DND-41 (cell line): Measurements from ENCODE around the gene LY6G5C.

ENCODE experiments used
- ATAC-seq: fragments of 200-7000 bp; cut with Tn5 transposase; 3 replicates; pipeline ENCODE4 v1.9.1; 2021; ENCODE audit warnings: low read depth; ENCODE audit not compliant: insufficient read depth
- DNase-seq: peaks from one replicate; pipeline ENCODE4 v3.0.0-alpha.2; 2020
- H2AFZ ChIP-seq: 2 replicates; pipeline ENCODE4 v1.6.0; 2012; ENCODE audit warnings: low read depth, low read length
- H3K27ac ChIP-seq: 2 replicates; pipeline ENCODE4 v1.5.1; 2012; ENCODE audit warnings: low read length, inconsistent platforms
- H3K27me3 ChIP-seq: fragments of 200-600 bp; sonication (generic); 2 replicates; pipeline ENCODE4 v1.6.0; 2012; ENCODE audit warnings: low read length, mild to moderate bottlenecking, inconsistent platforms; ENCODE audit not compliant: insufficient read depth, poor library complexity
- H3K36me3 ChIP-seq: 2 replicates; pipeline ENCODE4 v1.5.1; 2012; ENCODE audit warnings: low read length, inconsistent platforms; ENCODE audit not compliant: insufficient read depth
- H3K4me1 ChIP-seq: 2 replicates; pipeline ENCODE4 v1.5.1; 2012; ENCODE audit warnings: mild to moderate bottlenecking, low read length; ENCODE audit not compliant: insufficient read depth
- H3K4me2 ChIP-seq: 2 replicates; pipeline ENCODE4 v1.6.0; 2012; ENCODE audit warnings: mild to moderate bottlenecking, moderate library complexity, low read length, inconsistent platforms; ENCODE audit not compliant: insufficient read depth
- H3K4me3 ChIP-seq, 2 experiments: fragments of 200-600 bp in 1 of 2; shearing (Covaris generic) in 1 of 2; 2 replicates each; pipeline ENCODE4 v1.5.1; 2012 to 2016; ENCODE audit warnings: inconsistent platforms in 2 of 2, low read length in 2 of 2, mild to moderate bottlenecking in 2 of 2, low read depth in 1 of 2, moderate library complexity in 1 of 2
- H3K79me2 ChIP-seq: 2 replicates; pipeline ENCODE4 v1.6.0; 2012; ENCODE audit warnings: low read length, inconsistent platforms; ENCODE audit not compliant: insufficient read depth
- H3K9ac ChIP-seq: 2 replicates; pipeline ENCODE4 v1.6.0; 2012; ENCODE audit warnings: low read depth, mild to moderate bottlenecking, inconsistent platforms, low read length, moderate library complexity
- H3K9me3 ChIP-seq: 2 replicates; pipeline ENCODE4 v1.5.1; 2012; ENCODE audit warnings: low read length, moderate library complexity, mild to moderate bottlenecking, inconsistent platforms; ENCODE audit not compliant: insufficient read depth, severe bottlenecking
- H4K20me1 ChIP-seq: 2 replicates; pipeline ENCODE4 v1.6.0; 2012; ENCODE audit warnings: low read length; ENCODE audit not compliant: insufficient read depth
- EZH2 ChIP-seq: IDR thresholded peaks from 3 replicates; pipeline ENCODE4 v1.6.1; 2012; ENCODE audit warnings: borderline replicate concordance, low read depth, mild to moderate bottlenecking, moderate library complexity, low read length, inconsistent platforms; ENCODE audit not compliant: severe bottlenecking
- TF ChIP-seq, protein P1 (sequence below): IDR thresholded peaks from 2 replicates; pipeline ENCODE4 v1.5.1; 2012; ENCODE audit warnings: borderline replicate concordance, low read length, moderate library complexity, mild to moderate bottlenecking; ENCODE audit not compliant: poor library complexity, severe bottlenecking; ENCODE audit errors: extremely low read depth

LY6G5C gene

DNA sequence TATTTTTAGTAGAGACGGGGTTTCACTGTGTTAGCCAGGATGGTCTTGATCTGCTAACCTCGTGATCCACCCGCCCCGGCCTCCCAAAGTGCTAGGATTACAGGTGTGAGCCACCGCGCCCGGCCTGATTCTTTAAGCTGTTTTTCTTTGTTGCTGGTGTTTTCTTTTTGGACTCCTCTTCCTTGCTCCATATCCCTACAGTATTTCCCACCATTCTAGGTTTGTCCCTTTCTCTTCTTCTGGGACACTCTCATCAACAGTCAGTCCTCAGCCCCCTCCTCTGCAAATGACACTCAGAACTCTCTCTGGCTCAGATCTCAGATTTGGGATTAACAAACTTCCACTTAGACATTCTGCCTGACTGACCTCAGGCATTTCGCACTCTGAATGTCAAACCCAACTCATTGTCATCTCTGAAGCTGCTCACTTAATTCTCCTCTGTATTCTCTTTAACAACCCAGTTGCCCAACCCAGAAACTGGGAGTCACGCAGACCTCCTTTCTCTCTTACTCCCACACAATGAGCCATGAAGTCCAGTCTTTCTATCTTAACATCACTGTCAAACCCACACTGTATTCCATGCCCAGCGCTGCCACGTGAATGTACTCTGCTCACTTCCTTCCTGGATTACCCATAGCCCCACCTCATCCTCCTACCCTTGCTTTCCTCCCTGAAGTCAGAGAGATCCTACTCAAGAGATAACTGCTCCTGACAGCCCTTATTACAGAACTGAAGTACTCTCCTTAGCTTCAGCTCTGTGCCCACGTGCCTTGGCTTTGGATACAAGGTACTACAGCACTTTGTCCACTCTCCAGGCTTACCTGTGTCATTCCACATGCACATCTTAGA is 44.9 kb upstream of the LY6G5C start:
- no peak overlapping the region for H3K9ac ChIP-seq
- no peaks in the 10 kb centered on the region for H3K9me3 ChIP-seq
- ATAC-seq (no peak), DNase-seq (no peak)
- H4K20me1 ChIP-seq = no peaks in the 10 kb centered on the region
- H3K4me3 ChIP-seq = no peak overlapping the region
- TF ChIP-seq EZH2 = no peak
- TF ChIP-seq, protein P1, sequence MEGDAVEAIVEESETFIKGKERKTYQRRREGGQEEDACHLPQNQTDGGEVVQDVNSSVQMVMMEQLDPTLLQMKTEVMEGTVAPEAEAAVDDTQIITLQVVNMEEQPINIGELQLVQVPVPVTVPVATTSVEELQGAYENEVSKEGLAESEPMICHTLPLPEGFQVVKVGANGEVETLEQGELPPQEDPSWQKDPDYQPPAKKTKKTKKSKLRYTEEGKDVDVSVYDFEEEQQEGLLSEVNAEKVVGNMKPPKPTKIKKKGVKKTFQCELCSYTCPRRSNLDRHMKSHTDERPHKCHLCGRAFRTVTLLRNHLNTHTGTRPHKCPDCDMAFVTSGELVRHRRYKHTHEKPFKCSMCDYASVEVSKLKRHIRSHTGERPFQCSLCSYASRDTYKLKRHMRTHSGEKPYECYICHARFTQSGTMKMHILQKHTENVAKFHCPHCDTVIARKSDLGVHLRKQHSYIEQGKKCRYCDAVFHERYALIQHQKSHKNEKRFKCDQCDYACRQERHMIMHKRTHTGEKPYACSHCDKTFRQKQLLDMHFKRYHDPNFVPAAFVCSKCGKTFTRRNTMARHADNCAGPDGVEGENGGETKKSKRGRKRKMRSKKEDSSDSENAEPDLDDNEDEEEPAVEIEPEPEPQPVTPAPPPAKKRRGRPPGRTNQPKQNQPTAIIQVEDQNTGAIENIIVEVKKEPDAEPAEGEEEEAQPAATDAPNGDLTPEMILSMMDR = no peak
- H3K27me3 ChIP-seq = no peaks in the 10 kb centered on the region
- peaks cover 4% of the 10 kb centered on the region; the same call in 1 of the 2 replicates for H3K79me2 ChIP-seq
- no peak overlapping the region for H3K27ac ChIP-seq
- H2AFZ ChIP-seq = no peak overlapping the region
- H3K4me2 ChIP-seq = no peak overlapping the region
- peaks cover 23% of the 10 kb centered on the region for H3K4me1 ChIP-seq
- peaks cover 22% of the 10 kb centered on the region for H3K36me3 ChIP-seq

DNA sequence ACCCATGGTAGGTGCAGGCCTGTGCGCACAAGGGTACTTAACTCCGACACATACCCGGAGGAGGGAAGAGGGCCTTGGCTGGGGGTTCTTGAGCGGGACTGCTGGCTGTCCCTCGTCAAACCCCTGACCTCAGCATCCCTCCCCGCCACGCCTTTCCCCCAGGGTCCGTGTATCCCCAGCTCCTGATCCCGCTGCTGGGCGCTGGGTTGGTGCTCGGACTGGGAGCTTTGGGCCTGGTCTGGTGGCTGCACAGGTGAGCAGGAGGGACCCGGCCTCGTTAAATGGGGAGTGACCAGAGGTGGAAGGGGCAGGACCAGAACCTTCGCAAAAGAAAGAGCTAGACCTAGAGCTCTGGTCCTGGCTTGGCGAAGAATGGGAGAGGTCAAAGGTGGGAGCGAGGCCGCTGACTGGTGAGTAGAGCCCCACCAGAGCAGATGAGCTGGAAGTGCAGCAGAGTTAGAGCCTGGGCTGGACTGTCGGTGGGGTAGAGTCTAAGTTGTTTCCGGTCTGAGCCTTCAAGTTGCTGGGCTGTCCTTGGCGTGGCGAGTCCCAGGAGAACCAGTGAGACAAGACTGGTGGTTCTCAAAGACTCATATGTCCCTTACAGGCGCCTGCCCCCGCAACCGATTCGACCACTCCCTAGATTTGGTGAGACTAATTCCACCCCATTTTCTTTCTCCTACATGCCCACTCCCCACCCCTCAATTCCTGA is 43.3 kb upstream of the LY6G5C start:
- H3K27me3 ChIP-seq = no peaks in the 10 kb centered on the region
- H3K79me2 ChIP-seq = no peaks in the 10 kb centered on the region; the same call in 1 of the 2 replicates
- H3K9ac ChIP-seq = no peak overlapping the region
- no peaks in the 10 kb centered on the region for H3K9me3 ChIP-seq
- peaks cover 17% of the 10 kb centered on the region for H3K36me3 ChIP-seq
- H3K4me2 ChIP-seq = no peak overlapping the region
- H3K4me1 ChIP-seq = peaks cover 11% of the 10 kb centered on the region
- no peak overlapping the region for H3K4me3 ChIP-seq
- H2AFZ ChIP-seq = no peak overlapping the region
- no peak overlapping the region for H3K27ac ChIP-seq
- no peaks in the 10 kb centered on the region for H4K20me1 ChIP-seq
- no peak for ATAC-seq
- TF ChIP-seq, protein P1 = no peak
- no peak for DNase-seq

DNA sequence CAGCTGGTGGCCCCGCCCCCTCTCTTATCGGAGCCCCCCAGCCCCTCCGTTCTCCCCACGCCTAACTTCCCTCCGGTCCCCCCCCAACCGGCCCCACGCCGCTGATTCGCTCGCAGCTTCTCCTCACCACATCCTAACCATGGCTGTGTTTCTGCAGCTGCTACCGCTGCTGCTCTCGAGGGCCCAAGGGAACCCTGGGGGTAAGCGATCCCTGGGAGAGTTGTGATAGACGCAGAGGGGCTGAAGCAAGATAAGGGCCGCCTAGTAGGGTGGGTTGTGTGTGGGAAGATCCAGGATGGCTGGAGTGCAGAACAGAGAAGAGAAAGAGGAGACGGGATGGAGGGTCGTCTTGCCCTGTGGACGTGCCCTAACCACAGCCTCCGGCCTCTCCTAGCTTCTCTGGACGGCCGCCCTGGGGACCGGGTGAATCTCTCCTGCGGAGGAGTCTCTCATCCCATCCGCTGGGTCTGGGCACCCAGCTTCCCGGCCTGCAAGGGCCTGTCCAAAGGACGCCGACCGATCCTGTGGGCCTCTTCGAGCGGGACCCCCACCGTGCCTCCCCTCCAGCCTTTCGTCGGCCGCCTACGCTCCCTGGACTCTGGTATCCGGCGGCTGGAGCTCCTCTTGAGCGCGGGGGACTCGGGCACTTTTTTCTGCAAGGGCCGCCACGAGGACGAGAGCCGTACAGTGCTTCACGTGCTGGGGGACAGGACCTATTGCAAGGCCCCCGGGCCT is 42.5 kb upstream of the LY6G5C start, which contains the start of gene MPIG6B:
TSS of gene MPIG6B (plus strand) at position 129 of the 735 bp plus-strand sequence. CDS start at position 140, 11 bp downstream.
- no peaks in the 10 kb centered on the region for H3K79me2 ChIP-seq
- DNase-seq = peak; percentile 58
- H3K9me3 ChIP-seq = no peaks in the 10 kb centered on the region
- H3K36me3 ChIP-seq = peaks cover 13% of the 10 kb centered on the region
- H2AFZ ChIP-seq = no peak within 1 kb of the TSS
- no peak within 1 kb of the TSS for H3K4me2 ChIP-seq
- H3K27ac ChIP-seq = no peak within 1 kb of the TSS
- ATAC-seq = peak; percentile 87
- TF ChIP-seq, protein P1 = no peak
- TF ChIP-seq EZH2 = no peak
- peaks cover 4% of the 10 kb centered on the region for H3K4me1 ChIP-seq
- H3K9ac ChIP-seq = no peak within 1 kb of the TSS
- no peaks in the 10 kb centered on the region for H3K27me3 ChIP-seq
- no peaks in the 10 kb centered on the region for H4K20me1 ChIP-seq
- H3K4me3 ChIP-seq = no peak within 1 kb of the TSS
